ENCODE measurements around the gene CDKAL1. TPM values are rescaled to one million over a fixed set of nuclear protein-coding genes. Genes with fewer than 3 reads are reported as not detected.

CDKAL1 gene
- total and polyA plus RNA-seq, 10 of the 15 experiments (the other 5 are each of a cell fraction or from before 2014, with no cell fraction given): 10.7 to 26.9 (median 17.3) TPM

GRCh38 chr6:20661721-20662120 is 127.5 kb downstream of the CDKAL1 start:
- in situ Hi-C loops (cut with MboI): no loop called here
- H3K4me1 ChIP-seq (ENCODE audit: control insufficient read depth, insufficient read depth, low read length): no peaks in the 10 kb centered on the region
- no peak for ATAC-seq
- H3K4me2 ChIP-seq (ENCODE audit: control insufficient read depth, insufficient read depth): no peak overlapping the region
- H3K9ac ChIP-seq (ENCODE audit: control insufficient read depth, insufficient read depth, low read length): no peak overlapping the region
- no peak overlapping the region for H3K27ac ChIP-seq (ENCODE audit: control insufficient read depth, insufficient read depth)
- intact Hi-C loops (cut with micrococcal nuclease; ENCODE audit: unreplicated experiment): no loop called here
- RAD21 ChIA-PET (ENCODE audit: unreplicated experiment): no interaction called here
- no peak overlapping the region for H3K4me3 ChIP-seq
- FAIRE-seq: no peak
- H3K9me3 ChIP-seq (replicated peaks; ENCODE audit: control insufficient read depth, insufficient read depth, low read length): no peaks in the 10 kb centered on the region
- no peak overlapping the region for H2AFZ ChIP-seq (ENCODE audit: control insufficient read depth, low read depth, low read length)
- CTCF ChIA-PET: no interaction called here
- TF ChIP-seq E2F4 (IDR thresholded peaks at IDR 0.05; ENCODE audit: low read depth, low read length): no peak
- TF ChIP-seq RB1 (IDR thresholded peaks at IDR 0.05; ENCODE audit: borderline replicate concordance): no peak
- no peak for TF ChIP-seq NFYA (IDR thresholded peaks at IDR 0.05; ENCODE audit: borderline replicate concordance, low read depth, low read length)
- no peak for TF ChIP-seq ESRRA (IDR thresholded peaks at IDR 0.05; ENCODE audit: low read length)
- no peaks in the 10 kb centered on the region for H3K36me3 ChIP-seq (ENCODE audit: control insufficient read depth in 2 of 2, insufficient read depth in 2 of 2, low read length in 1 of 2)
- no peaks in the 10 kb centered on the region for H3K79me2 ChIP-seq (ENCODE audit: control insufficient read depth, insufficient read depth, low read length)
- POLR2A ChIA-PET: no interaction called here
- no peaks in the 10 kb centered on the region for H4K20me1 ChIP-seq (ENCODE audit: control insufficient read depth, insufficient read depth)
- SMC1A ChIA-PET (ENCODE audit: uncharacterized antibody, unreplicated experiment): interaction anchor here (1.6 kb wide), 1 partner anchor 56 kb away, joined by 3 read pairs; no protein-coding TSS in a partner anchor
- no peaks in the 10 kb centered on the region for H3K27me3 ChIP-seq (replicated peaks in 1 of 2; ENCODE audit: control insufficient read depth in 2 of 2, insufficient read depth in 2 of 2, low read length in 1 of 2)
- DNase-seq (ENCODE audit: low read depth, low spot score): no peak
- BruUV-seq (replicated peaks): no TSS peak

GRCh38 chr6:20664250-20664649 is 130.0 kb downstream of the CDKAL1 start:
- POLR2A ChIA-PET: no interaction called here
- in situ Hi-C loops (cut with MboI): no loop called here
- 92% methylated on average over 1 of the region's 1 CpG for WGBS (ENCODE audit: insufficient coverage, insufficient replicate concordance, low lambda C conversion rate, missing lambda C conversion rate)
- TF ChIP-seq MEF2B (IDR thresholded peaks at IDR 0.05; ENCODE audit: partially characterized antibody, poor library complexity, severe bottlenecking) (no peak), CHD2 (IDR thresholded peaks at IDR 0.05; ENCODE audit: borderline replicate concordance, low read depth, low read length) (no peak), CHD4 (IDR thresholded peaks at IDR 0.05) (no peak), REST (IDR thresholded peaks at IDR 0.05; ENCODE audit: low read depth, low read length) (no peak), BCLAF1 (IDR thresholded peaks at IDR 0.05) (no peak), ZNF384 (IDR thresholded peaks at IDR 0.05; ENCODE audit: borderline replicate concordance, low read depth, low read length) (no peak), MTA2 (IDR thresholded peaks at IDR 0.05; ENCODE audit: low read depth) (no peak), HDAC2 (IDR thresholded peaks at IDR 0.05) (no peak)

More at GRCh38 chr6:20664250-20664649, 130.0 kb downstream of the CDKAL1 start:
- RAD21 ChIA-PET (ENCODE audit: unreplicated experiment): no interaction called here
- DNase-seq (ENCODE audit: low read depth, low spot score) (no peak), FAIRE-seq (no peak), ATAC-seq (no peak)
- H3K4me1 ChIP-seq (ENCODE audit: control insufficient read depth, insufficient read depth, low read length): no peaks in the 10 kb centered on the region
- no peaks in the 10 kb centered on the region for H3K36me3 ChIP-seq (ENCODE audit: control insufficient read depth in 2 of 2, insufficient read depth in 2 of 2, low read length in 1 of 2)
- H3K9ac ChIP-seq (ENCODE audit: control insufficient read depth, insufficient read depth, low read length): no peak overlapping the region
- H3K4me2 ChIP-seq (ENCODE audit: control insufficient read depth, insufficient read depth): no peak overlapping the region
- no peaks in the 10 kb centered on the region for H3K27me3 ChIP-seq (replicated peaks in 1 of 2; ENCODE audit: control insufficient read depth in 2 of 2, insufficient read depth in 2 of 2, low read length in 1 of 2)
- no TSS peak for BruUV-seq (replicated peaks)
- intact Hi-C loops (cut with micrococcal nuclease; ENCODE audit: unreplicated experiment): no loop called here
- no peak overlapping the region for H3K27ac ChIP-seq (ENCODE audit: control insufficient read depth, insufficient read depth)
- H3K4me3 ChIP-seq: no peak overlapping the region
- H3K79me2 ChIP-seq (ENCODE audit: control insufficient read depth, insufficient read depth, low read length): no peaks in the 10 kb centered on the region
- H3K9me3 ChIP-seq (replicated peaks; ENCODE audit: control insufficient read depth, insufficient read depth, low read length): no peaks in the 10 kb centered on the region
- CTCF ChIA-PET: no interaction called here
- SMC1A ChIA-PET (ENCODE audit: uncharacterized antibody, unreplicated experiment): interaction anchor here (0.6 kb wide), 1 partner anchor 19 kb away, joined by 3 read pairs; no protein-coding TSS in a partner anchor
- H4K20me1 ChIP-seq (ENCODE audit: control insufficient read depth, insufficient read depth): no peaks in the 10 kb centered on the region
- H2AFZ ChIP-seq (ENCODE audit: control insufficient read depth, low read depth, low read length): no peak overlapping the region
